ENCODE results near the gene CDYL2. TPM values are rescaled to one million over a fixed set of nuclear protein-coding genes. Genes with fewer than 3 reads are reported as not detected.

The CDYL2 gene
- total and polyA plus RNA-seq, 7 donors = 1.2 to 8.8 (median 2.5) TPM

DNA sequence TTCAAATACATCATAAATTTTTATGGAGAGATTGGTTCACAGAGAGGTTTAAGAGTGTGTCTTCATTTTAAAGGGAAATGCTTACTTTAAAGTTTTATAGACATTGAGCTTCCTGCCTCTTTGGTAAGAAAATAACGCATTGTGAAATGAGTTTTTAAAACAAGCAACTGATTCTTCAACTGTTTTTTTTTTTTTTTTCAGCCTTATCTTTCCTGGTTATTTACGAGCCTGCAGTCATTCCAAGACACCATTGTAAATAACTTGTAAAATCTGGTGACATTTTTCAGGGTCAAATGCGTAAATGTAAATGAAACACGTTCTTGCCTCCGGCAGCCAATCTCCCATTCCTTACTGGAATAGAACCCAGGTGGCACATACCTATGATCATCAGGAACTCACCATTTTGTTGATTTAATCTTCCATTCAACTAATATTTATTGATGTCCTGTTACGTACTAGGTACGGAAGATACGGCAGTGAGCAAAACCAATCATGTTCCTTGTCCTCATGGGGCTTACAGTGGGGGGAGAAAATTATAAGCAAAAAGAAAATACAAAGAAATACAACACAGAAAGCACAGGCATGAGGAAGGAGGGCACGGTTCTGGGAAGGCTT lies 33.2 kb upstream of the CDYL2 start:
- Histone ChIP-seq H3K4me3 (no peak overlapping the region), H3K36me3 (no peaks in the 10 kb centered on the region), H3K27me3 (peaks cover 0 to 12% (median 0%) of the 10 kb centered on the region in 3 donors), H3K9me3 (no peaks in the 10 kb centered on the region), H3K27ac (no peak overlapping the region), H3K4me1 (no peaks in the 10 kb centered on the region)
- DNase-seq = no peak
- intact Hi-C loops (cut with DNase I) = no loop called here
- WGBS, 2 donors = 15 to 47% methylated on average over 9 of the region's 9 CpGs
- TF ChIP-seq, protein P1, sequence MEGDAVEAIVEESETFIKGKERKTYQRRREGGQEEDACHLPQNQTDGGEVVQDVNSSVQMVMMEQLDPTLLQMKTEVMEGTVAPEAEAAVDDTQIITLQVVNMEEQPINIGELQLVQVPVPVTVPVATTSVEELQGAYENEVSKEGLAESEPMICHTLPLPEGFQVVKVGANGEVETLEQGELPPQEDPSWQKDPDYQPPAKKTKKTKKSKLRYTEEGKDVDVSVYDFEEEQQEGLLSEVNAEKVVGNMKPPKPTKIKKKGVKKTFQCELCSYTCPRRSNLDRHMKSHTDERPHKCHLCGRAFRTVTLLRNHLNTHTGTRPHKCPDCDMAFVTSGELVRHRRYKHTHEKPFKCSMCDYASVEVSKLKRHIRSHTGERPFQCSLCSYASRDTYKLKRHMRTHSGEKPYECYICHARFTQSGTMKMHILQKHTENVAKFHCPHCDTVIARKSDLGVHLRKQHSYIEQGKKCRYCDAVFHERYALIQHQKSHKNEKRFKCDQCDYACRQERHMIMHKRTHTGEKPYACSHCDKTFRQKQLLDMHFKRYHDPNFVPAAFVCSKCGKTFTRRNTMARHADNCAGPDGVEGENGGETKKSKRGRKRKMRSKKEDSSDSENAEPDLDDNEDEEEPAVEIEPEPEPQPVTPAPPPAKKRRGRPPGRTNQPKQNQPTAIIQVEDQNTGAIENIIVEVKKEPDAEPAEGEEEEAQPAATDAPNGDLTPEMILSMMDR (IDR thresholded peaks at IDR 0.05) = no peak
- TF ChIP-seq POLR2A (IDR thresholded peaks at IDR 0.05) (no peak), EP300 (IDR thresholded peaks at IDR 0.05) (no peak), POLR2AphosphoS5 (IDR thresholded peaks at IDR 0.05) (no peak)

DNA sequence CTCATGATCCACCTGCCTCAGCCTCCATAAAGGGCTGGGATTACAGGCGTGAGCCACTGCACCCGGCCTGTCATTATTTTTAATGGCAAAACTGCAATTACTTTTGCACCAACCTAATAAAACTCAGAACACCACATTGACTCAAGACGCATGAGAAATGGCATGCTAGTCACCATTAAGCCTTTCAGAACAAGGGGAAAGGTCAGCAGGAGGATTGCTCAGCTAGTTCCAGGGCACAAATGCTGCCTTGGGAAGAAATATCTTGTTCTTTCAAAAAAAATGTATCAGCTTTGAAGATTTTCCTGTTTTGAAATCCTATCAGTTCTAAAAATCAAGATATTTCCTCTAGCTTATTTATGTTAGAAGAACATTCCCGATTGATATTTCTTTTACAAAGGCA lies 32.4 kb upstream of the CDYL2 start:
- TF ChIP-seq POLR2AphosphoS5 (IDR thresholded peaks at IDR 0.05) (no peak), POLR2A (IDR thresholded peaks at IDR 0.05) (no peak), EP300 (IDR thresholded peaks at IDR 0.05) (no peak)
- TF ChIP-seq, protein P1 (IDR thresholded peaks at IDR 0.05) = no peak
- Histone ChIP-seq H3K27me3 (peaks cover 0 to 12% (median 0%) of the 10 kb centered on the region in 3 donors), H3K4me3 (no peak overlapping the region), H3K4me1 (no peaks in the 10 kb centered on the region), H3K9me3 (no peaks in the 10 kb centered on the region), H3K27ac (no peak overlapping the region), H3K36me3 (no peaks in the 10 kb centered on the region)
- intact Hi-C loops (cut with DNase I) = no loop called here
- no peak for DNase-seq
- 16 to 44% methylated on average over 4 of the region's 4 CpGs for WGBS, 2 donors

DNA sequence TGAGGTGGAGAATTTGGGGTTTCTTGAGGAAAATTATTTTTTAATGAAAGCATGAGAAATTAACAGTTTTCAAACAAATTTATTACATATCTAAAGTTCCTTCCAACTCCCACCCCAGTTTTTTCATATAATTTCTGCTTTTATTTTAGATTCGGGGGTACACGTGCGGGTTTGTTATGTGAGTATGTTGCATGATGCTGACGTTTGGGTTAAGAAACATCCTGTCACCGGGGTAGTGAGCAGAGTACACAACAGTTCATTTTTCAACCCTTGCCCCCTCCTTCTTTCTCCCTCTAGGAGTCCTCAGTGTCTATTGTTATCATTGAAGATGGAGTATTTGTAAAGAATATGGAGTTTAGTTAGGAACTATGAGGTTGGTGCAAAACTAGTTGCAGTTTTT lies 31.8 kb upstream of the CDYL2 start:
- Histone ChIP-seq H3K9me3 (no peaks in the 10 kb centered on the region), H3K27me3 (peaks cover 0 to 12% (median 0%) of the 10 kb centered on the region in 3 donors), H3K4me1 (no peaks in the 10 kb centered on the region), H3K4me3 (no peak overlapping the region), H3K36me3 (no peaks in the 10 kb centered on the region), H3K27ac (no peak overlapping the region)
- 77 to 78% methylated on average over 5 of the region's 5 CpGs for WGBS, 2 donors
- no peak for DNase-seq
- TF ChIP-seq, protein P1 (IDR thresholded peaks at IDR 0.05) = no peak
- intact Hi-C loops (cut with DNase I) = no loop called here

DNA sequence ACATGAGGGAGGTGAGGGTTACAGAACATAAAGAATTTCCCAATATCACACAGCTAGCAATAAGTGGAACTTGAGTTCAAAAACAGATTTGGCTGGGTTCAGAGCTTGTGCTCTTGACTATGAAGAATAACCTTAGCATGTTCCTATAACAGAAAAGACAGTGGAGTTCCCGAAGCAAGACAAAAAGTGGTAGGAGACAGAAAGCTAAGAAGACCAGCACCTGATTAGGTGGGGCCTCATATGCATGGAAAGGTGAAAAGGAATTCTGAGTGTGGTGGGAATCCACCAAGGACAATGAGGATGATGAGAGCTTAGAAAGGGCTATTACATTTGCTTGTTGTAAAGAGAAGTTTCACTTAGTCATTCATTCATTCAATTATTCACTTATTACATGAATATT lies 26.6 kb upstream of the CDYL2 start:
- intact Hi-C loops (cut with DNase I) = no loop called here
- Histone ChIP-seq H3K9me3 (no peaks in the 10 kb centered on the region), H3K4me3 (no peak overlapping the region), H3K27ac (no peak overlapping the region), H3K4me1 (no peaks in the 10 kb centered on the region), H3K27me3 (peaks cover 0 to 12% (median 0%) of the 10 kb centered on the region in 3 donors), H3K36me3 (no peaks in the 10 kb centered on the region)
- DNase-seq = no peak
- 95% methylated on average over 1 of the region's 1 CpG for WGBS, 2 donors
- TF ChIP-seq POLR2A (IDR thresholded peaks at IDR 0.05) = no peak
- no peak for TF ChIP-seq POLR2AphosphoS5 (IDR thresholded peaks at IDR 0.05)
- no peak for TF ChIP-seq EP300 (IDR thresholded peaks at IDR 0.05)
- TF ChIP-seq, protein P1 (IDR thresholded peaks at IDR 0.05) = no peak

DNA sequence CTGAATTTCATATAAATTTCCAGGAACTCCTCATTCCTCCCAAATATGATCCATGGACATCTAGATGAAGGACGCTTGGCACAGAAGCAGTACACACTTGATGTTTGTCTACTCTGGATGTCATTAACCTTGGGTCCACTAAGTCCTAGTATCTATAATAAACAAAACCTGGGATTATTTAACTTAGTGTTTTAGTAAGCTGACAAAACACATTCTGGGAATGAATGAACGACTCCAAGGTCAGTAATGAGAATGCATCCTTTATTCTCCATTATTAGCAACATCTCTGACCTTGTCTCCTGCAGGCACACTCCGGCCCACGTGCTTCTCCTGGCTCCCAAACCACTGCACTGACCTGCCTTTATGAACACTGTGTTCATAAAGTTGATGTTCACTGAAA lies 24.1 kb upstream of the CDYL2 start:
- intact Hi-C loops (cut with DNase I) = loop anchor here (10.0 kb wide), 1 partner anchor 244 kb away; no protein-coding TSS in a partner anchor
- TF ChIP-seq, protein P1 (IDR thresholded peaks at IDR 0.05) = no peak
- TF ChIP-seq POLR2AphosphoS5 (IDR thresholded peaks at IDR 0.05) = no peak
- TF ChIP-seq POLR2A (IDR thresholded peaks at IDR 0.05) = no peak
- TF ChIP-seq EP300 (IDR thresholded peaks at IDR 0.05) = no peak
- no peak overlapping the region for H3K4me3 ChIP-seq
- no peaks in the 10 kb centered on the region for H3K27me3 ChIP-seq
- H3K27ac ChIP-seq = no peak overlapping the region
- no peaks in the 10 kb centered on the region for H3K9me3 ChIP-seq
- WGBS, 2 donors = 56 to 74% methylated on average over 4 of the region's 4 CpGs
- no peaks in the 10 kb centered on the region for H3K36me3 ChIP-seq
- DNase-seq = no peak
- H3K4me1 ChIP-seq = no peaks in the 10 kb centered on the region
